NT2/D1 (cell line): ENCODE data around the gene NUCB1.

Experiments
- DNase-seq: peaks from one replicate; pipeline ENCODE4 v3.0.0-alpha.2; 2011; ENCODE audit warnings: low read depth, low spot score
- H3K27me3 ChIP-seq: 2 replicates; pipeline ENCODE4 v1.6.0; 2011; ENCODE audit warnings: mild to moderate bottlenecking; ENCODE audit not compliant: insufficient read length, insufficient read depth
- H3K36me3 ChIP-seq: 2 replicates; pipeline ENCODE4 v1.6.1; 2011; ENCODE audit warnings: mild to moderate bottlenecking, low read length, mixed read lengths; ENCODE audit not compliant: insufficient read depth, insufficient read length
- H3K4me1 ChIP-seq: 2 replicates; pipeline ENCODE4 v1.5.1; 2011; ENCODE audit not compliant: insufficient read depth, insufficient read length
- H3K4me3 ChIP-seq: 2 replicates; pipeline ENCODE4 v1.5.1; 2011; ENCODE audit warnings: low read depth; ENCODE audit not compliant: insufficient read length
- H3K9ac ChIP-seq: 2 replicates; pipeline ENCODE4 v1.6.0; 2011; ENCODE audit warnings: low read depth; ENCODE audit not compliant: insufficient read length
- H3K9me3 ChIP-seq: 2 replicates; pipeline ENCODE4 v1.5.1; 2011; ENCODE audit warnings: mild to moderate bottlenecking, low read length; ENCODE audit not compliant: insufficient read depth
- SUZ12 ChIP-seq: IDR thresholded peaks from 2 replicates; pipeline ENCODE4 v1.6.1; 2011; ENCODE audit not compliant: insufficient read length, insufficient read depth; ENCODE audit errors: extremely low read depth
- YY1 ChIP-seq: IDR thresholded peaks from 2 replicates; pipeline ENCODE4 v1.6.1; 2011; ENCODE audit not compliant: insufficient read length, insufficient read depth
- ZNF274 ChIP-seq: IDR thresholded peaks from 2 replicates; pipeline ENCODE4 v1.6.1; 2011; ENCODE audit warnings: mild to moderate bottlenecking, low read depth, low read length

The NUCB1 gene

DNA sequence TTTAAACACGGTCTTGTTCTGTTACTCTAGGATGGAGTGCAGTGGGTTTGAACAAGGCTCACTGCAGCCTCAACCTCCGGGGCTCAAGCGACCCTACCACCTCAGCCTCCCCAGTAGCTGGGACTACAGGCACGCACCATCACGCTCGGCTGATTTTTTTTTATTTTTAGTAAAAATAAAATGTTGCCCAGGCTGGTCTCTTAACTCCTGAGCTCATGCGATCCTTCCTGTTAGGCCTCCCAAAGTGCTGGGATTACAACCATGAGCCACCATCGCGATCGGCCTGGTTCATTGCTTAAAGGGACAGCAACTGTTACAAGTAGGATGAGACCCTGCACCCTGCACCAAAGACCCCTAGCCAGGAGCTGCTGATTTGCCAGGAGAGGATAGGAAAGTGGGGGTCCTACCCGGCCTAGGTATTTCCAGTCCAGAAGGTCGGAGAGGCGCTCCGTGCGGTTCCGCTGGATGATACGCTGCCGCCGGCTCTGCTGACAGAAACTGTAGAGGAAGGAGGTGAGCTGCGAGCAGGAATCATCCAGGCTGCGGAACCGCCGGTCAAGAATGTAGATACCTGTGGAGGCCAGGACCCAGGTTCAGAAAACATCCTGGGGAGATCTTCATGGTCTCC, 70.1 kb downstream of the NUCB1 start:
- Histone ChIP-seq H3K9me3 (no peaks in the 10 kb centered on the region; the same call in 1 of the 2 replicates), H3K4me1 (peaks cover 2% of the 10 kb centered on the region), H3K4me3 (no peak overlapping the region), H3K36me3 (peaks cover 69% of the 10 kb centered on the region), H3K9ac (no peak overlapping the region), H3K27me3 (no peaks in the 10 kb centered on the region)
- DNase-seq: no peak
- TF ChIP-seq SUZ12: no peak
- no peak for TF ChIP-seq ZNF274
- TF ChIP-seq YY1: no peak

DNA sequence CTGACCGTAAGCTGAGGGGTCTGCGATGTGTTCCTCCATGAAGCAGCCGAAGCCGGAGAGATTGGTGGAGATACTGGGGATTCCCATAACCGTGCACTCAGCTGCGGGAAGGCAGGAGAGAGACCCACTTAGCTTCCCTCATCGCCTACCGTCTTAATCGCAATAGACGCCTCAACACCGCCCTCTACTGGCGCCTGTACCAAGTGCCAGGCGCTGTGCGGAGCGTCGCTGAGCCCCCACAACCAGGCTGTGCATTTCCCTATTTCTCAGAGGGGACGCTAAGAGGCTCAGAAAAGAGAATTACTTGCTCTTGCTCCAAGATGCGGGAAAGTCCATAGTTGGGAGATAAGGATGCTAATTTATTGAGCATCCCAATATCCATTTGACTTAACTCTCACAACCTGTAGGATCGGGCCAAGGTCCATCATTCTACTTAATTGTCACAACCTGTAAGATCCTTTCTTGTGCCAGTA, 70.8 kb downstream of the NUCB1 start:
- Histone ChIP-seq H3K4me3 (no peak overlapping the region), H3K27me3 (no peaks in the 10 kb centered on the region), H3K36me3 (peaks cover 63% of the 10 kb centered on the region), H3K9ac (peak overlapping the region; percentile 53), H3K9me3 (no peaks in the 10 kb centered on the region; the same call in 1 of the 2 replicates), H3K4me1 (peaks cover 2% of the 10 kb centered on the region)
- DNase-seq: no peak
- TF ChIP-seq SUZ12: no peak
- no peak for TF ChIP-seq ZNF274
- no peak for TF ChIP-seq YY1
